Adipose tissue (tissue), 3 donors: ENCODE data around the gene PRKACA. TPM values are rescaled to one million over a fixed set of nuclear protein-coding genes. Genes with fewer than 3 reads are reported as not detected.

ENCODE experiments used
- polyA plus RNA-seq, 3 donors: library from polyadenylated mRNA; stranded (reverse); fragments of 200-250 nt; gene quantifications; one replicate each; pipeline ENCODE4 v1.2.3, GENCODE V29; 2013
- donor health status: healthy with polysubstance abuse.
- donor health status: Bipolar disorder and iron deficiency.
- donor health status: healthy.

The PRKACA gene
- polyA plus RNA-seq, 3 donors: 29.8 to 95.5 (median 73.2) TPM

Other genes with a start within 250 kb of the PRKACA start
- not detected for gene NANOS3, start 240.6 kb downstream of the PRKACA start, polyA plus RNA-seq
- gene BRME1, start 211.6 kb downstream of the PRKACA start, polyA plus RNA-seq: 1 to 10 TPM; 1.1 to 3.7 (median 2.9) TPM
- 10 to 100 TPM; 17.0 to 27.9 (median 20.4) TPM for gene CC2D1A, start 211.6 kb downstream of the PRKACA start, polyA plus RNA-seq
- gene PODNL1, start 179.3 kb downstream of the PRKACA start, polyA plus RNA-seq: 1 to 10 TPM in 1 of 3 donors, under 1 TPM in 2; 0.10 to 2.5 (median 0.58) TPM
- 10 to 100 TPM; 13.5 to 29.0 (median 16.2) TPM for gene DCAF15, start 165.3 kb downstream of the PRKACA start, polyA plus RNA-seq
- 1 to 10 TPM; 4.4 to 5.8 (median 4.4) TPM for gene RFX1, start 111.4 kb downstream of the PRKACA start, polyA plus RNA-seq
- gene RLN3, start 89.6 kb downstream of the PRKACA start, polyA plus RNA-seq: not detected
- gene IL27RA, start 86.0 kb downstream of the PRKACA start, polyA plus RNA-seq: 1 to 10 TPM; 2.7 to 8.5 (median 2.9) TPM
- 1 to 10 TPM in 2 of 3 donors, under 1 TPM in 1; 0.45 to 9.9 (median 1.9) TPM for gene PALM3, start 55.7 kb downstream of the PRKACA start, polyA plus RNA-seq
- gene MISP3, start 45.0 kb downstream of the PRKACA start, polyA plus RNA-seq: 10 to 100 TPM in 1 of 3 donors, 1 to 10 TPM in 2; 2.3 to 13.2 (median 3.8) TPM
- gene C19orf67, start 32.0 kb downstream of the PRKACA start, polyA plus RNA-seq: not detected
- gene SAMD1, start 27.0 kb downstream of the PRKACA start, polyA plus RNA-seq: 10 to 100 TPM; 20.0 to 28.6 (median 24.4) TPM
- gene ASF1B, start 18.8 kb upstream of the PRKACA start, polyA plus RNA-seq: 1 to 10 TPM in 1 of 3 donors, under 1 TPM in 2; 0.40 to 1.8 (median 0.71) TPM
- 10 to 100 TPM in 2 of 3 donors, 1 to 10 TPM in 1; 5.7 to 12.3 (median 11.3) TPM for gene ADGRL1, start 88.4 kb upstream of the PRKACA start, polyA plus RNA-seq